ENCODE results near the gene ESPNL.

The ESPNL gene

GRCh38 chr2:238167344-238167715 lies 67.2 kb downstream of the ESPNL start:
- H3K27me3 ChIP-seq (replicated peaks), result no peaks in the 10 kb centered on the region
- in situ Hi-C loops (cut with HindIII; ENCODE audit: low pct_ligation_motif_present, low sequenced_read_pairs), result no loop called here
- no peak for TF ChIP-seq CTCF (IDR thresholded peaks at IDR 0.05; ENCODE audit: low read depth, low read length, missing control alignments)
- H3K36me3 ChIP-seq (replicated peaks), result peaks cover 17% of the 10 kb centered on the region
- no peak overlapping the region for H3K27ac ChIP-seq
- H3K4me3 ChIP-seq (ENCODE audit: low read depth, low read length), result no peak overlapping the region
- no peak for DNase-seq

- no peak overlapping the region for H3K4me3 ChIP-seq (ENCODE audit: low read depth, low read length)
- H3K36me3 ChIP-seq (replicated peaks), result peaks cover 21% of the 10 kb centered on the region
- DNase-seq, result no peak
- TF ChIP-seq CTCF (IDR thresholded peaks at IDR 0.05; ENCODE audit: low read depth, low read length, missing control alignments), result no peak
- in situ Hi-C loops (cut with HindIII; ENCODE audit: low pct_ligation_motif_present, low sequenced_read_pairs), result no loop called here
- H3K27ac ChIP-seq, result no peak overlapping the region
- H3K27me3 ChIP-seq (replicated peaks), result no peaks in the 10 kb centered on the region
Observed at GRCh38 chr2:238167761-238168160, 67.6 kb downstream of the ESPNL start.

GRCh38 chr2:238168196-238169047 lies 68.3 kb downstream of the ESPNL start:
- no peak for TF ChIP-seq CTCF (IDR thresholded peaks at IDR 0.05; ENCODE audit: low read depth, low read length, missing control alignments)
- Histone ChIP-seq H3K27ac (peak overlapping the region; percentile 98), H3K36me3 (replicated peaks) (peaks cover 26% of the 10 kb centered on the region), H3K27me3 (replicated peaks) (no peaks in the 10 kb centered on the region), H3K4me3 (ENCODE audit: low read depth, low read length) (no peak overlapping the region)
- in situ Hi-C loops (cut with HindIII; ENCODE audit: low pct_ligation_motif_present, low sequenced_read_pairs), result no loop called here
- DNase-seq, result no peak

- H3K27ac ChIP-seq, result peak overlapping the region; percentile 98
- TF ChIP-seq CTCF (IDR thresholded peaks at IDR 0.05; ENCODE audit: low read depth, low read length, missing control alignments), result no peak
- peak overlapping the region; percentile 27 for H3K4me3 ChIP-seq (ENCODE audit: low read depth, low read length)
- no peaks in the 10 kb centered on the region for H3K27me3 ChIP-seq (replicated peaks)
- peak; percentile 94 for DNase-seq
- H3K36me3 ChIP-seq (replicated peaks), result peaks cover 27% of the 10 kb centered on the region
- in situ Hi-C loops (cut with HindIII; ENCODE audit: low pct_ligation_motif_present, low sequenced_read_pairs), result no loop called here
Observed at GRCh38 chr2:238169048-238169707, 69.0 kb downstream of the ESPNL start.

GRCh38 chr2:238169708-238170251 lies 69.6 kb downstream of the ESPNL start:
- Histone ChIP-seq H3K36me3 (replicated peaks) (peaks cover 32% of the 10 kb centered on the region), H3K27ac (peak overlapping the region; percentile 98), H3K27me3 (replicated peaks) (no peaks in the 10 kb centered on the region), H3K4me3 (ENCODE audit: low read depth, low read length) (peak overlapping the region; percentile 27)
- peak; percentile 92 for DNase-seq
- no peak for TF ChIP-seq CTCF (IDR thresholded peaks at IDR 0.05; ENCODE audit: low read depth, low read length, missing control alignments)
- in situ Hi-C loops (cut with HindIII; ENCODE audit: low pct_ligation_motif_present, low sequenced_read_pairs), result no loop called here

Data from brain microvascular endothelial cell (primary cell).